CD4-positive, alpha-beta T cell treated with Interleukin-6 at 100 ng/mL for 8 hours (primary cell): ENCODE data around the gene STARD5.

Experiments used
- DNase-seq: peaks from one replicate; pipeline ENCODE4 v3.0.0-alpha.2; 2020; ENCODE audit warnings: mixed read lengths, low spot score

Gene STARD5

GRCh38 chr15:81292523-81293001 is 31.4 kb downstream of the STARD5 start:
- DNase-seq, result peak; percentile 43

GRCh38 chr15:81291916-81292522 is 31.9 kb downstream of the STARD5 start:
- DNase-seq, result no peak

- no peak for DNase-seq
Measured at GRCh38 chr15:81289910-81290309, 34.0 kb downstream of the STARD5 start.

GRCh38 chr15:81288616-81289015 is 35.3 kb downstream of the STARD5 start:
- DNase-seq, result no peak

GRCh38 chr15:81288040-81288439 is 35.9 kb downstream of the STARD5 start:
- DNase-seq, result no peak

GRCh38 chr15:81286621-81287121 is 37.3 kb downstream of the STARD5 start:
- DNase-seq, result peak; percentile 52

GRCh38 chr15:81285461-81285860 is 38.5 kb downstream of the STARD5 start:
- DNase-seq, result no peak

GRCh38 chr15:81284256-81285031 is 39.5 kb downstream of the STARD5 start:
- no peak for DNase-seq

GRCh38 chr15:81282911-81283310 is 41.0 kb downstream of the STARD5 start:
- DNase-seq, result no peak

- DNase-seq, result no peak
Measured at GRCh38 chr15:81282606-81282895, 41.4 kb downstream of the STARD5 start.

- DNase-seq, result no peak
Measured at GRCh38 chr15:81281766-81282605, 42.0 kb downstream of the STARD5 start.

GRCh38 chr15:81281456-81281735 is 42.5 kb downstream of the STARD5 start:
- no peak for DNase-seq

- DNase-seq, result no peak
Measured at GRCh38 chr15:81280696-81281455, 43.1 kb downstream of the STARD5 start.

- no peak for DNase-seq
Measured at GRCh38 chr15:81279621-81280485, 44.1 kb downstream of the STARD5 start.

GRCh38 chr15:81278306-81279029 is 45.5 kb downstream of the STARD5 start:
- no peak for DNase-seq

- DNase-seq, result no peak
Measured at GRCh38 chr15:81277851-81278250, 46.1 kb downstream of the STARD5 start.

GRCh38 chr15:81276967-81277366 is 47.0 kb downstream of the STARD5 start:
- no peak for DNase-seq

GRCh38 chr15:81275711-81276392 is 48.1 kb downstream of the STARD5 start:
- no peak for DNase-seq

- peak; percentile 86 for DNase-seq
Measured at GRCh38 chr15:81274931-81275707, 48.8 kb downstream of the STARD5 start.
